Measurements from ENCODE around the gene ASPG.

The ASPG gene

GRCh38 chr14:104086661-104087461, 1.4 kb downstream of the ASPG start:
- TF ChIP-seq EZH2phosphoT487 (conservative IDR thresholded peaks at IDR 0.05; ENCODE audit: low read length) (no peak), CTCF (IDR thresholded peaks at IDR 0.05; ENCODE audit: insufficient read depth, low read length, poor library complexity, severe bottlenecking) (no peak)
- H2AFZ ChIP-seq (ENCODE audit: low read depth, low read length, severe bottlenecking), result no peak overlapping the region
- H4K20me1 ChIP-seq (ENCODE audit: low read depth, low read length), result no peaks in the 10 kb centered on the region
- H3K27me3 ChIP-seq (ENCODE audit: low read length), result no peaks in the 10 kb centered on the region
- no peaks in the 10 kb centered on the region for H3K36me3 ChIP-seq (ENCODE audit: low read length)
- no peaks in the 10 kb centered on the region for H3F3A ChIP-seq (ENCODE audit: insufficient read depth)
- H3K27ac ChIP-seq (ENCODE audit: low read depth, low read length), result no peak overlapping the region
- H3K9me3 ChIP-seq (ENCODE audit: insufficient read depth, low read length), result no peaks in the 10 kb centered on the region
- H3K9me2 ChIP-seq (replicated peaks; ENCODE audit: insufficient read depth, low read length), result no peaks in the 10 kb centered on the region
- H3K79me2 ChIP-seq (ENCODE audit: insufficient read depth, low read length), result no peaks in the 10 kb centered on the region
- no peak overlapping the region for H3K4me3 ChIP-seq (ENCODE audit: insufficient read depth, low read length, poor library complexity, severe bottlenecking)
- H3K4me2 ChIP-seq (ENCODE audit: low read depth, low read length, poor library complexity, severe bottlenecking), result no peak overlapping the region
- no peak overlapping the region for H3K9ac ChIP-seq (ENCODE audit: low read length)

- Histone ChIP-seq H3K4me3 (ENCODE audit: insufficient read depth, low read length, poor library complexity, severe bottlenecking) (no peak overlapping the region), H3K79me2 (ENCODE audit: insufficient read depth, low read length) (no peaks in the 10 kb centered on the region), H4K20me1 (ENCODE audit: low read depth, low read length) (no peaks in the 10 kb centered on the region), H3K9ac (ENCODE audit: low read length) (no peak overlapping the region), H3K27ac (ENCODE audit: low read depth, low read length) (no peak overlapping the region), H3K4me2 (ENCODE audit: low read depth, low read length, poor library complexity, severe bottlenecking) (no peak overlapping the region), H2AFZ (ENCODE audit: low read depth, low read length, severe bottlenecking) (no peak overlapping the region), H3K27me3 (ENCODE audit: low read length) (no peaks in the 10 kb centered on the region), H3K9me2 (replicated peaks; ENCODE audit: insufficient read depth, low read length) (no peaks in the 10 kb centered on the region), H3K36me3 (ENCODE audit: low read length) (no peaks in the 10 kb centered on the region), H3F3A (ENCODE audit: insufficient read depth) (no peaks in the 10 kb centered on the region), H3K9me3 (ENCODE audit: insufficient read depth, low read length) (no peaks in the 10 kb centered on the region)
- TF ChIP-seq EZH2phosphoT487 (conservative IDR thresholded peaks at IDR 0.05; ENCODE audit: low read length) (no peak), CTCF (IDR thresholded peaks at IDR 0.05; ENCODE audit: insufficient read depth, low read length, poor library complexity, severe bottlenecking) (no peak)
These were observed 2.0 kb downstream of the ASPG start for GRCh38 chr14:104087505-104087904.

- Histone ChIP-seq H3K9me2 (replicated peaks; ENCODE audit: insufficient read depth, low read length) (no peaks in the 10 kb centered on the region), H3K79me2 (ENCODE audit: insufficient read depth, low read length) (no peaks in the 10 kb centered on the region), H3K9ac (ENCODE audit: low read length) (no peak overlapping the region), H4K20me1 (ENCODE audit: low read depth, low read length) (no peaks in the 10 kb centered on the region), H3K4me3 (ENCODE audit: insufficient read depth, low read length, poor library complexity, severe bottlenecking) (no peak overlapping the region), H2AFZ (ENCODE audit: low read depth, low read length, severe bottlenecking) (no peak overlapping the region), H3K36me3 (ENCODE audit: low read length) (no peaks in the 10 kb centered on the region), H3K27ac (ENCODE audit: low read depth, low read length) (no peak overlapping the region), H3K4me2 (ENCODE audit: low read depth, low read length, poor library complexity, severe bottlenecking) (no peak overlapping the region), H3K27me3 (ENCODE audit: low read length) (no peaks in the 10 kb centered on the region), H3K9me3 (ENCODE audit: insufficient read depth, low read length) (no peaks in the 10 kb centered on the region), H3F3A (ENCODE audit: insufficient read depth) (no peaks in the 10 kb centered on the region)
- no peak for TF ChIP-seq EZH2phosphoT487 (conservative IDR thresholded peaks at IDR 0.05; ENCODE audit: low read length)
- TF ChIP-seq CTCF (IDR thresholded peaks at IDR 0.05; ENCODE audit: insufficient read depth, low read length, poor library complexity, severe bottlenecking), result no peak
These were observed 2.7 kb downstream of the ASPG start for GRCh38 chr14:104087981-104088850.
